HG03103 (cell line): ENCODE measurements around the gene DNAJC27.

ENCODE experiments used
- ATAC-seq: cut with Tn5 transposase; IDR thresholded peaks from one replicate; pipeline ENCODE4 v1.9.1; 2021; ENCODE audit warnings: low read depth; ENCODE audit not compliant: unreplicated experiment

DNAJC27 gene

GRCh38 chr2:24926602-24927252 is 45.0 kb downstream of the DNAJC27 start:
- ATAC-seq: no peak

- no peak for ATAC-seq
Measured at GRCh38 chr2:24926220-24926601, 45.5 kb downstream of the DNAJC27 start.

GRCh38 chr2:24925815-24926214 is 45.9 kb downstream of the DNAJC27 start:
- ATAC-seq: no peak

- ATAC-seq: no peak
Measured at GRCh38 chr2:24924732-24925131, 47.0 kb downstream of the DNAJC27 start.

GRCh38 chr2:24924266-24924665 is 47.5 kb downstream of the DNAJC27 start:
- no peak for ATAC-seq

- ATAC-seq: no peak
Measured at GRCh38 chr2:24923106-24923505, 48.6 kb downstream of the DNAJC27 start.

GRCh38 chr2:24922556-24922955 is 49.2 kb downstream of the DNAJC27 start:
- ATAC-seq: no peak

- ATAC-seq: no peak
Measured at GRCh38 chr2:24920809-24921441, 50.8 kb downstream of the DNAJC27 start.

- peak; percentile 52 for ATAC-seq
Measured at GRCh38 chr2:24920098-24920808, 51.5 kb downstream of the DNAJC27 start, which contains the start of gene ADCY3. Gene ADCY3 (minus strand): TSS chr2:24920237. CDS start chr2:24918987, 1,250 bp downstream.

- ATAC-seq: peak; percentile 17
Measured at GRCh38 chr2:24919506-24920097, 52.2 kb downstream of the DNAJC27 start.

- ATAC-seq: no peak
Measured at GRCh38 chr2:24919037-24919505, 52.7 kb downstream of the DNAJC27 start.

- no peak for ATAC-seq
Measured at GRCh38 chr2:24918326-24919036, 53.3 kb downstream of the DNAJC27 start.

GRCh38 chr2:24917731-24918325 is 53.9 kb downstream of the DNAJC27 start:
- no peak for ATAC-seq

- no peak for ATAC-seq
Measured at GRCh38 chr2:24917086-24917485, 54.7 kb downstream of the DNAJC27 start.

- no peak for ATAC-seq
Measured at GRCh38 chr2:24915796-24916195, 56.0 kb downstream of the DNAJC27 start.

GRCh38 chr2:24915175-24915574 is 56.6 kb downstream of the DNAJC27 start:
- ATAC-seq: no peak

GRCh38 chr2:24914713-24915112 is 57.0 kb downstream of the DNAJC27 start:
- ATAC-seq: no peak

- ATAC-seq: no peak
Measured at GRCh38 chr2:24913911-24914310, 57.8 kb downstream of the DNAJC27 start.

- no peak for ATAC-seq
Measured at GRCh38 chr2:24912986-24913385, 58.8 kb downstream of the DNAJC27 start.

- ATAC-seq: no peak
Measured at GRCh38 chr2:24912523-24912922, 59.2 kb downstream of the DNAJC27 start.
